Hematopoietic multipotent progenitor cell treated with erythropoietin and hydrocortisone succinate and interleukin-3 and kit ligand, for 17 days (in vitro differentiated cells): ENCODE results near the gene TNFRSF12A.
"Not testable (repeated sequence)": the region's sequence is repeated elsewhere in the genome, so short reads cannot be mapped to it uniquely, and the experiment has no call there.

Source experiments
- DNase-seq: peaks from one replicate; pipeline ENCODE4 v3.0.0-alpha.2; 2015; ENCODE audit warnings: low spot score

The TNFRSF12A gene

DNA sequence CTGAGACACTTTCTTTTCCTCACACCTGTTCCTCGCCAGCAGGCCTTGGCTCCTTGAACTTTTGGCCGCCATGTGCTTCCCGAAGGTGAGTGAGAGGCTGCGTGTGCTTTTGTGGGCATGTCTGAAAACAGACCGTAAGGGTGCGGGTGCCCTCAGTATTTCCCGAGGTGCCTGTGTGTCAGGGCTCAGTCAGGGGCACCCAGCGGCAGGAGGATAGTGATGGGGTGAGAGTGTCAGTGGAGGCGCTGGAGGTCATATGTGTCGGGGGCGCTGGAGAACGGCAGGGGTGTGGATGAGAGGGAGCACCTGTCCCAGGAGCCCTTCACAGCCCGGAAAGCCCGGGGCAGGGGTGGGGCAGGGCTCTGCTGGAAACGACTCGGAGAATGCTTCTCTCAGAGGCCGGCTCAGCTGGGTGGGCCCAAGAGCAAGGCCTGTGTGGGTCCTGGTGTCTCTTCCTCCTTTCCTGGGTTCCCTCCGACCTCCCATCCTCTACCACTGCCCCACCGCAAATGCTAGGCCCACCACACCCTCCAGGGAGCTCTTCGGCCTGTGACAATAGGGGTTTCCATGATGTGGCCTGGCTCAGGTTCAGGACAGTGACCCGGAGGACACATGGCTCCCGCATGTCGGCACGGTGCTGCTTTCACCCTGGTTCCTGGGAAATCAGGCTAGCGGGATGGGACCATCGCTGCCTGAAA is 45.7 kb downstream of the TNFRSF12A start:
- no peak for DNase-seq

DNA sequence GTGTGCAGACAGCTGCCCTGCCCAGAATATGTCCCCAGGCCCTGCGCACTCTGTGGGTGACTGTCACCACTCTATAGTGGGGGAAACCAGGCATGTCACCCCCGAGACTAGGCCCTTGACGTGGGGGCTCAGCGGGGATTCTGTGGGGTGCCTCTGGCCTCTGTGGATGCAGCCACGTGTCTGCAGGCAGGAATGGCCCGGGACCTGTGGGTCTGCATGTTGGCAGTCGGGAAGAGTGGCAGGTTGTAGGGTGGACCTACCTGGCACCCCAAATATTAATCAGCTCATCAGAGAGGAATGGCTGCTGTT is 46.2 kb downstream of the TNFRSF12A start:
- no peak for DNase-seq

DNA sequence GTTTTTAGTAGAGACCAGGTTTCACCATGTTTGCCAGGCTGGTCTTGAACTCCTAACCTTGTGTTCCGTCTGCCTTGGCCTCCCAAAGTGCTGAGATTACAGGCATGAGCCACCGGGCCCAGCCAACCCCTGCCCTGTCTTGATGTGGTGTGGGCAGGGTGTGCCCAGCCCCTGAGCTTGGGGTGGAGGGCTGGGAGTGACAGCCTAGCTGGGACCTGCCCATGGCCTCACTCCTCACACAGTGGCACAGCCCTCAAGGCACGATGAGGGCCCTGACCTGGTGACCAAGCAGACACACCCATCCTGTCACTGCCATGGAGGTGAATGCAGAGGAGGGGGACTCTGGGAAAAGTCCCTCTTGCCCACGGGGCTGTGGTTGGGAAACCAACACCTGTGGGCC is 48.3 kb downstream of the TNFRSF12A start:
- DNase-seq = no peak

DNA sequence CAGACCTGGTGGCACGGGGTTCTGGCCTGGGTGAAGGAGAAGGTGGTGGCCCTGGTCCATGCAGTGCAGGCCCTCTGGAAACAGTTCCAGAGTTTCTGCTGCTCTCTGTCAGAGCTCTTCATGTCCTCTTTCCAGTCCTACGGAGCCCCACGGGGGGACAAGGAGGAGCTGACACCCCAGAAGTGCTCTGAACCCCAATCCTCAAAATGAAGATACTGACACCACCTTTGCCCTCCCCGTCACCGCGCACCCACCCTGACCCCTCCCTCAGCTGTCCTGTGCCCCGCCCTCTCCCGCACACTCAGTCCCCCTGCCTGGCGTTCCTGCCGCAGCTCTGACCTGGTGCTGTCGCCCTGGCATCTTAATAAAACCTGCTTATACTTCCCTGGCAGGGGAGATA is 49.0 kb downstream of the TNFRSF12A start:
- not testable (repeated sequence) for DNase-seq

DNA sequence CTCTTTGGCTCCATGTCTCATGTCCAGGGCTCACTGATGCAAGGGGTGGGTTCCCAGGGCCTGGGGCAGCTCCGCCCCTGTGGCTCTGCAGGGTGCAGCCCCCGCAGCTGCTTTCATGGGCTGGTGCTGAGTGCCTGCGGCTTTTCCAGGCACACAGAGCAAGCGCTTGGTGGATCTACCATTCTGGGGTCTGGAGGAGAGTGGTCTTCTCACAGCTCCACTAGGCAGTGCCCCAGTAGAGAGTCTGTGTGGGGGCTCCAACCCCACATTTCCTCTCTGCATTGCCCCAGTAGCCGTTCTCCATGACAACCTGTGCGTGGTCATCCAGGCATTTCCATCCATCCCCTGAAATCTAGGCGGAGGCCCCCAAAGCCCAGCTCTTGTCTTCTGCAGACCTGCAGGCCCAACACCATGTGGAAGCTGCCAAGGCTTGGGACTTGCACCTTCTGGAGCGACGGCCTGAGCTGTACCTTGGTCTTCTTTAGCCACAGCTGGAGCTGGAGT is 50.5 kb downstream of the TNFRSF12A start:
- DNase-seq = no peak

DNA sequence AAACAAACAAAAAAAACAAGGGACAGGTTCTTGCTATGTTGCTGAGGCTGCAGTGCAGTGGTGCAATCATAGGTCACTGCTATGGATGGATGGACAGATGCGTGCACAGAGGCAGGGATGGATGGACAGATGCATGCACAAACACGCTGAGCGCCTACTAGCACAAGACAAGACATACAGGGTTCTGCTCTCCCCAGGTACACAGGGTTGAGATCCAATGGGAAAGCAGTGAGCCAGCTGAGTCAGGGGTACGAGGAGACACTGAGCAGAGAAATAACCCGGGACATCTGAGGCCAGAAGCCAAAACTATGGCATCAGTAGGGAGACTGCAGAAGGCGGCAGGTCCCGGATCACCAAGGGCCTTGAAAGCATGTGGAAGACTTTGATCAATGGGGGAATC is 51.5 kb downstream of the TNFRSF12A start:
- DNase-seq = no peak
